HG03064 (cell line): ENCODE measurements around the gene UBA3.

Experiments used
- ATAC-seq: cut with Tn5 transposase; IDR thresholded peaks from one replicate; pipeline ENCODE4 v1.9.1; 2021; ENCODE audit warnings: low read depth; ENCODE audit not compliant: unreplicated experiment

Gene UBA3

DNA sequence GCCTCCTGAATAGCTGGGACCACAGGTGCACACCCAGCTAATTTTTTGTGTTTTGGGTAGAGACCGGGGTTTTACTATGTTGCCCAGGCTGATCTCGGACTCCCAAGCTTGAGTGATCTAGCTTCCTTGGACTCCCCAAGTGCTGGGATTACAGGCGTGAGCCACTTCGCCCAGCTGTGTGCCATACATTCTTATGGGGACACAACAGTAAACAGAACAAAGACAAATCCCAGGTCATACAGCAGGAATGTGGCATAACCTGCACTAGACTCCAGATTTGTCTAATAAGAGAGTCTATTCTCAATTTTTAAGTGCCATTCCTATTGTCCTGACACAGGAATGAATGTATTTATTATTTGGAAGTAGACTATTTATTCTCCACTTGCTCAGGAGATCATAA, 22.2 kb upstream of the UBA3 start:
- no peak for ATAC-seq

GRCh38 chr3:69099576-69099975, 19.4 kb upstream of the UBA3 start:
- no peak for ATAC-seq

DNA sequence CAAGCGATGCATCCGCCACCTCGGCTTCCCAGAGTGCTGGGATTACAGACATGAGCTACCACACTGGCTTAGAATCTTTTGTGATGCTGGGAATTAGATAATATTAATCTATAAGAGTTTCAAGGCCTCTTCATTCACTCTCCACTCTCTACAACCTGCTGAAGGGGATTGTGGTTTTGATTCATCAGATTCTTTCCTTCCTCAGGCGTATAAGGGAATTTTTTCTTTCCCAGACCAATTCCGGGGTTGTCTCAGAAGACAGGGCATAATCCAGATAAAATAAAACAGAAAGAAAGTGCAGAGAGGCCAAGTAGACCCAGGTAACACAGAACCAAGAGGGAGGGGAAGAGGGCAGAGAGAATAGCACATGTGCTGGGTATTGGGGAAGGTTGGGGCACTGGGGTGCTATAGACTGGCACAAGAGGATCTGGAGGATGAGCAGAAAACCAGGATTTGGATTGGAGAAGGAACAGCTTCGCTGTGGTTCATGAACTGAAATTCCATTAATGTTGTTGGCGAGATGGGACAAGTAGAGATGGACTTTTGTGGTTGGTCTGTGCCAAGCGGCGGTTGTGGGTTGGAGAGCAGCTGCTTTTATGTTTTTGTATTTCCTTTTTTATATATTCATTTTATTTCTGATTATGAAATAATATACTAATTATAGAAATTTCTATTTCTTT, 17.4 kb upstream of the UBA3 start:
- no peak for ATAC-seq

DNA sequence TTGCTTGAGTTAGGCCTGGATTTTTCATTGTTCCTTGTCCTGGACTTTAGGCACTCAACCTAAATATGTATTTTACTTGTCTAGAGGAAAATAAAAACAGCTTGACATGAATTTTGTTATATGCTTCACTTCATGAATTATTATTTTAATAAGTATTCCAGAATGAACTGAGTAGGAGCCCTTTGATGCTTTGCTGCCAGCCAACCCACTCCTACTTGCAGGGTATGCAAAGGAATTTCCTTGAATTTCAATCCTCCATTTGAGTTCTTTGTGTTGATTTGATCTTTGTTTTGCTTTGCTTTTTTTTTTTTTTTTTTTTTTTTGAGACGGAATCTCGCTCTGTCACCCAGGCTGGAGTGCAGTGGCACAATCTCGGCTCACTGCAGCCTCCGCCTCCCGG, 16.1 kb upstream of the UBA3 start:
- ATAC-seq: no peak

GRCh38 chr3:69095636-69096035, 15.5 kb upstream of the UBA3 start:
- no peak for ATAC-seq

- no peak for ATAC-seq
These were observed 14.5 kb upstream of the UBA3 start for GRCh38 chr3:69094467-69095205.

GRCh38 chr3:69092030-69092516, 11.9 kb upstream of the UBA3 start:
- ATAC-seq: peak; percentile 79

DNA sequence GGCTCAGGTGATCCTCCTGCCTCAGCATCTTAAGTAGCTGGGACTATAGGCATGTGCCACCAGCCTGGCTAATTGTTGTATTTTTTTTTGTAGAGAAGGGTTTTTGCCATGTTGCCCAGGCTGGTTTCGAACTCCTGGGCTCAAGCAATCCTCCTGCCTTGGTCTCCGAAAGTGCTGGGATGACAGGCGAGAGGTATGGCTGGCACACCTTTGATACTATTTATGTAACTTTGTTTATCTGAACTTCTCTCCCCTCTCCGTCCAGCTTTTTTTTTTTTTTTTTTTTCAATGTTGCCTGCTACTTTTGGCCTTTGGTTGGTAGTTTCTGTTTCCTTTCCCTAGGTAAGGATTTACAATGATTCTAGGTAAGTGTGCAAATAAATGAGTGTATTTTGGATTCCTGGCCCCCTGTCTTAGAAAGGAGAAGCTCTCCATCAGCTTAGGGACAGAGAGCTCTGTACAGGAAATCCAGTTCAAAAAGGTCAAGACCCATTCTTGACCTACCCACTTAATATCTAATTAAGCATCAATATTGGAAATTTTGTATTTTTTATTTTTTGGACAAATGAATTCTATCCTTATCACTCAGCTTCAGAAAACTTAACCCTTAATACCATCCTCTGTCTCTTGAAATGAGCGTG, 11.3 kb upstream of the UBA3 start:
- ATAC-seq: peak; percentile 2

- ATAC-seq: no peak
These were observed 9.9 kb upstream of the UBA3 start for GRCh38 chr3:69090021-69090420.

- ATAC-seq: no peak
These were observed 7.9 kb upstream of the UBA3 start for GRCh38 chr3:69088063-69088462.

DNA sequence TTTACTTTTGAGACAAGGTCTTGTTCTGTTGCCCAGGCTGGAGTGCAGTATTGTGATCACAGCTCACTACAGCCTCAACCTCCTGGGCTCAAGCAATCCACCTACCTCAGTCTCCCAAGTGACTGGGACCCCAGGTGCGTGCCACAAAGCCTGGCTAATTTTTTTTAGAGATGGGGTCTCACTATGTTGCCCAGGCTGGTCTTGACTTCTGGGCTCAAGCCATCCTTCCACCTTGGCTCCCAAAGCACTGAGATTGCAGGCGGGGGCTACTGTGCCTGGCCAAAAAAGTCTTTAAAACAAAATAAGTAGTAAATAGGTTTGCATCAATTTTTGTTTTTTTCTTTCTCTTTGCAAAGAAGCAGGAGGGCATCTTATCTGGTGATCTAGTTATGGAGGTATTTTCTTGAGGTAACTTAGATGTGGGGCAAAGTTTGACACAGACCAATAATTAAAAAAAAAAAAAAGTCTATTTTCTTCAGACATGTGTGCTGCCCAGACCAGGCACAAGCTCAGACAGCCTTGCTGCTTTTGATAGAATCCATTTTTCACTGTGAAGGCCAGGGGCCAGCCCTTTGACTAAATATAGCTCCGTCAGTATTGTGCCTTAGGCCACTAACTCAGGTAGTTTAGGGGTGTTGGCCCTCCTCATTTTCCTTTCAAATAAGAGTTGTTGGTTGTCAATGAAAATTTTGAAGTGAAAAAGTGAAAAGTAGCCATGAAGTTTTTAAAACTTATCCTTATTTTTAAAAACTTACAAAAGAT, 7.0 kb upstream of the UBA3 start:
- ATAC-seq: no peak

GRCh38 chr3:69085833-69086722, 5.9 kb upstream of the UBA3 start:
- ATAC-seq: no peak

DNA sequence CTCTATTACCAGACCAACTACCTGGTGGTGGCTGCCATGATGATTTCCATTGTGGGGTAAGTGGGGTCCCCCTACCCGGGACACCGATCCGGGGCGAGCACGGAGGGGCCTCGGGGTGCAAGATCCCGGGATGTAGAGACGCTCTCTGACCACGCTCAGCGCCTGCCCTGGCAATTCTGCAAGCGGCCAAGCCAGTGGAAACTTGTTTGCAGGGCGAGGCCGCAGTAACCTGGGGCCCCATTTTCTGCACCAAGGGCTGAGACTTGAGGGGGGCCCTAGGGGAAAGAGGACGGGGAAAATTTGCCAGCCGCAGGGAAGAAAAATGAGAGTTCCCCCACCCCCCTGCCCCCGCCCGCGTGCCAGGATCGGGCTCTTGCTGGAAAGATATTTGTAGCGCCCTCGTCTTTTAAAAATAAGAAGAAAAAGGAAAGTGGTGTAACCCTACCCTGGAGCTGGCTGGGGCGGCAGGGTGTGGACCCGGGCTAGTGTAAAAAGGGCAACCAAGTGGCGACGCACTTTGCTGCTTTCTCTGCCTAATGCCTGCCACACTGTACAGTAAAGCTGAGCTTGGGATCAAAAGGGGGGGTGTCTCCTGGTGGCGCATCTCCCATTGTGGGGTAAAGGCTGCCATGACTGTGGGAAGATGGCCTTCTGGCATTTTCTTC, 5.1 kb upstream of the UBA3 start:
- no peak for ATAC-seq

GRCh38 chr3:69084326-69085167, 4.4 kb upstream of the UBA3 start, which contains the start of gene ARL6IP5:
Gene ARL6IP5, plus strand, starts transcription at chr3:69084937. Its CDS starts 111 bp downstream, at chr3:69085048.
- peak; percentile 34 for ATAC-seq

GRCh38 chr3:69082805-69083204, 2.6 kb upstream of the UBA3 start:
- peak; percentile 62 for ATAC-seq

DNA sequence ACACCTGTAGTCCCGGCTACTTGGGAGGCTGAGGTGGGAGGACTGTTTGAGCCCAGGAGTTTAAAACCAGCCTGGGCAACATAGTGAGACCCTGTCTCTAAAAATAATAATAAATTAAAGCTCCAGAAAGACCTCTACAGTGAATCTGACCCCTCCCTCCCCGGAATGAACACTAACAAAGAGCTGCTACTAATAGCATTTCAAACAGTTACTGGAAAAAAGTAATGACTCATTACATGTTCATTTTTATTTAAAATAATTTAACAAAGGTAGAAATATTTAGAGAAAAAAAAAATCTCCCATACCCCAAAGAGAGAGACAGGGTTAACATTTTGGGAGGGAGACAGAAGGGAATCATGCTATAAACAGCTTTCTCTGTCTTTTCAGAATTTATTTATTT, 2.2 kb upstream of the UBA3 start:
- ATAC-seq: no peak

DNA sequence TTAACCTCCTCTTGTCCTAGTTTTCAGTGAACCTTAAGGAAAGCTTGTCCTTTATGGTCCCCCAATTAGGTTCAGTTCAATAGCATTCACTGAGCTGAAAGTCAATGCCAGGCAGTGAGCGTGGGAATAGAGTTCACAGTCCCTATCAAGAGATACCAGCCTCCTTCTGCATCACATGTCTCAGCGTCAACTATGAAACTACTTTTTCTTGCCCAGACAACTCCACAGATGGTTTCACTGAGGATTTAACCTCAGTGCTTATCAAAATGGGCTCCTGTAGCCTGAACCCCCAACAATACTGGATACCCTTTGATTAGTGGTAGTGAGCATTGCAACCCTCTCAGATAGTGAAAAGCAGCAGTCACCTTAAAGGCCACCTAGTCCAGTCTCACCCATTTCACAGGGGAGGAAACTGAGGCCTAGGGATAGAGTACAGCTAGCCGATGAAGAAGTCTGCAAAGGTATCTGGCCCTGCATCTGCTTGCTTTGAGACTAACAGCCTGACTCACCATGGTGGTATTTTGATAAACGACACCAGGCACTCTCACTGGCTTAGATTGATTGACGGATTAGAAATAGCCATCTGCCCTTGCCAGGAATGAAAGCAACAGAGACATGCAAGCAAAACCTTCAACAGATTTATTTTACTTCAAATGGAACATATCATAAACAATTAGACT, 1.6 kb upstream of the UBA3 start:
- ATAC-seq: no peak
